Loucy (cell line): ENCODE measurements around the gene MYO18B.

Source experiments
- H2AFZ ChIP-seq: fragments of 200-600 bp; sonication (generic); 2 replicates; pipeline ENCODE4 v1.6.0; 2016; ENCODE audit warnings: antibody characterized with exemption, mild to moderate bottlenecking, low read length, moderate library complexity
- H3F3A ChIP-seq: fragments of 200-600 bp; 2 replicates; pipeline ENCODE4 v1.6.0; 2016; ENCODE audit warnings: antibody characterized with exemption, low read depth, mild to moderate bottlenecking
- H3K27me3 ChIP-seq: fragments of 200-600 bp; sonication (generic); 2 replicates; pipeline ENCODE4 v1.6.1; 2014; ENCODE audit warnings: low read length, mild to moderate bottlenecking; ENCODE audit not compliant: insufficient read depth, poor library complexity, severe bottlenecking
- H3K36me3 ChIP-seq: fragments of 200-600 bp; sonication (generic); 2 replicates; pipeline ENCODE4 v1.6.1; 2016; ENCODE audit warnings: low read length; ENCODE audit not compliant: insufficient read depth
- H3K4me1 ChIP-seq: fragments of 200-600 bp; sonication (generic); 2 replicates; pipeline ENCODE4 v1.5.1; 2014; ENCODE audit warnings: low read length, mild to moderate bottlenecking; ENCODE audit not compliant: insufficient read depth, poor library complexity, severe bottlenecking
- H3K4me2 ChIP-seq: fragments of 200-600 bp; sonication (generic); 2 replicates; pipeline ENCODE4 v1.6.0; 2014; ENCODE audit warnings: antibody characterized with exemption, low read length, low read depth, mild to moderate bottlenecking; ENCODE audit not compliant: poor library complexity, severe bottlenecking
- H3K4me3 ChIP-seq: fragments of 200-600 bp; sonication (generic); 2 replicates; pipeline ENCODE4 v1.5.1; 2014; ENCODE audit warnings: low read length, mild to moderate bottlenecking, mixed read lengths; ENCODE audit not compliant: poor library complexity, severe bottlenecking
- H3K79me2 ChIP-seq: fragments of 200-600 bp; sonication (generic); 2 replicates; pipeline ENCODE4 v1.6.1; 2014; ENCODE audit warnings: low read length; ENCODE audit not compliant: insufficient read depth
- H3K9ac ChIP-seq: fragments of 200-600 bp; sonication (generic); 2 replicates; pipeline ENCODE4 v1.6.0; 2014; ENCODE audit warnings: mild to moderate bottlenecking, low read depth, low read length, moderate library complexity; ENCODE audit not compliant: poor library complexity, severe bottlenecking
- H3K9me2 ChIP-seq: fragments of 200-600 bp; sonication (generic); replicated peaks from 2 replicates; pipeline ENCODE4 v1.6.1; 2016; ENCODE audit warnings: low read depth, low read length, mixed read lengths
- H3K9me3 ChIP-seq: fragments of 200-600 bp; sonication (generic); 2 replicates; pipeline ENCODE4 v1.6.1; 2014; ENCODE audit warnings: mild to moderate bottlenecking, antibody characterized with exemption, low read length, low read depth; ENCODE audit not compliant: insufficient read depth
- H4K20me1 ChIP-seq: fragments of 200-600 bp; sonication (generic); 2 replicates; pipeline ENCODE4 v1.6.0; 2014; ENCODE audit warnings: antibody characterized with exemption, low read length, mild to moderate bottlenecking; ENCODE audit not compliant: insufficient read depth, poor library complexity, severe bottlenecking
- EZH2phosphoT487 ChIP-seq: fragments of 200-600 bp; IDR thresholded peaks from 2 replicates; pipeline ENCODE4 v1.6.1; 2018; ENCODE audit warnings: antibody characterized with exemption, mild to moderate bottlenecking, moderate library complexity, borderline replicate concordance
- TF ChIP-seq, protein P1 (sequence below): fragments of 200-600 bp; sonication (generic); conservative IDR thresholded peaks from 2 replicates; pipeline ENCODE4 v1.5.1; 2014; ENCODE audit warnings: mild to moderate bottlenecking, antibody characterized with exemption, low read length

MYO18B gene

DNA sequence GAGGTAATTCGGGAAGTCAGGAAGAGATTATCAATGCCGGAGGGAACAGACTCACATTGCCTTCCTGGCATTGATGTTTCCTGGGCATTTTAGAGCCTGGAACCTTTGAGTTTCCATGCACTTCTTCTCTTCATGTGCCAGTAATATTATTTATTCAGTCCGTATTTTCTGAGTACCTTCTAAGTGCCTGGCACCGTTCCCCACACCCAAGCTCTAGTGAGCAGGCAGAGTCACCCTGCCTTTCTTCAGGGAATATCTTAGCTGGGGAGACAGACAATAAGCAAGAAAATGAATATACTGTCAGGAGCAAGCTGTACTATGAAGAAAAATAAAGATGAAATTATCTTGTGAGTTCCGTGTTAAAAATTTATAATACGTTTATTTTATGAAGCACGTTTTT lies 291.1 kb downstream of the MYO18B start:
- TF ChIP-seq, protein P1, sequence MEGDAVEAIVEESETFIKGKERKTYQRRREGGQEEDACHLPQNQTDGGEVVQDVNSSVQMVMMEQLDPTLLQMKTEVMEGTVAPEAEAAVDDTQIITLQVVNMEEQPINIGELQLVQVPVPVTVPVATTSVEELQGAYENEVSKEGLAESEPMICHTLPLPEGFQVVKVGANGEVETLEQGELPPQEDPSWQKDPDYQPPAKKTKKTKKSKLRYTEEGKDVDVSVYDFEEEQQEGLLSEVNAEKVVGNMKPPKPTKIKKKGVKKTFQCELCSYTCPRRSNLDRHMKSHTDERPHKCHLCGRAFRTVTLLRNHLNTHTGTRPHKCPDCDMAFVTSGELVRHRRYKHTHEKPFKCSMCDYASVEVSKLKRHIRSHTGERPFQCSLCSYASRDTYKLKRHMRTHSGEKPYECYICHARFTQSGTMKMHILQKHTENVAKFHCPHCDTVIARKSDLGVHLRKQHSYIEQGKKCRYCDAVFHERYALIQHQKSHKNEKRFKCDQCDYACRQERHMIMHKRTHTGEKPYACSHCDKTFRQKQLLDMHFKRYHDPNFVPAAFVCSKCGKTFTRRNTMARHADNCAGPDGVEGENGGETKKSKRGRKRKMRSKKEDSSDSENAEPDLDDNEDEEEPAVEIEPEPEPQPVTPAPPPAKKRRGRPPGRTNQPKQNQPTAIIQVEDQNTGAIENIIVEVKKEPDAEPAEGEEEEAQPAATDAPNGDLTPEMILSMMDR: no peak
- no peak for TF ChIP-seq EZH2phosphoT487
- Histone ChIP-seq H3F3A (no peaks in the 10 kb centered on the region), H3K9me2 (no peaks in the 10 kb centered on the region), H2AFZ (no peak overlapping the region), H3K9me3 (peaks cover 7% of the 10 kb centered on the region; the same call in 1 of the 2 replicates), H3K79me2 (no peaks in the 10 kb centered on the region), H3K4me1 (no peaks in the 10 kb centered on the region), H3K36me3 (no peaks in the 10 kb centered on the region), H3K27me3 (no peaks in the 10 kb centered on the region), H3K4me3 (no peak overlapping the region), H4K20me1 (no peaks in the 10 kb centered on the region), H3K9ac (no peak overlapping the region), H3K4me2 (no peak overlapping the region)

GRCh38 chr22:26033586-26033985 lies 291.6 kb downstream of the MYO18B start:
- no peak overlapping the region for H3K9ac ChIP-seq
- H3F3A ChIP-seq: no peaks in the 10 kb centered on the region
- H2AFZ ChIP-seq: no peak overlapping the region
- no peaks in the 10 kb centered on the region for H4K20me1 ChIP-seq
- H3K4me1 ChIP-seq: no peaks in the 10 kb centered on the region
- H3K4me3 ChIP-seq: no peak overlapping the region
- H3K9me2 ChIP-seq: no peaks in the 10 kb centered on the region
- H3K4me2 ChIP-seq: no peak overlapping the region
- H3K36me3 ChIP-seq: no peaks in the 10 kb centered on the region
- peaks cover 7% of the 10 kb centered on the region; the same call in 1 of the 2 replicates for H3K9me3 ChIP-seq
- H3K27me3 ChIP-seq: no peaks in the 10 kb centered on the region
- H3K79me2 ChIP-seq: no peaks in the 10 kb centered on the region
- TF ChIP-seq, protein P1: no peak
- TF ChIP-seq EZH2phosphoT487: no peak

GRCh38 chr22:26035523-26035922 lies 293.5 kb downstream of the MYO18B start:
- no peak overlapping the region for H3K4me3 ChIP-seq
- H4K20me1 ChIP-seq: no peaks in the 10 kb centered on the region

More at GRCh38 chr22:26035523-26035922, 293.5 kb downstream of the MYO18B start:
- Histone ChIP-seq H3K9me3 (peaks cover 7% of the 10 kb centered on the region; the same call in 1 of the 2 replicates), H3K4me1 (no peaks in the 10 kb centered on the region), H3K9ac (no peak overlapping the region), H3F3A (no peaks in the 10 kb centered on the region), H3K36me3 (no peaks in the 10 kb centered on the region), H3K79me2 (no peaks in the 10 kb centered on the region), H3K9me2 (no peaks in the 10 kb centered on the region), H3K4me2 (no peak overlapping the region), H2AFZ (no peak overlapping the region), H3K27me3 (no peaks in the 10 kb centered on the region)
- TF ChIP-seq EZH2phosphoT487: no peak
- TF ChIP-seq, protein P1: no peak
